ENCODE results near the gene ADCK1.

Gene ADCK1

DNA sequence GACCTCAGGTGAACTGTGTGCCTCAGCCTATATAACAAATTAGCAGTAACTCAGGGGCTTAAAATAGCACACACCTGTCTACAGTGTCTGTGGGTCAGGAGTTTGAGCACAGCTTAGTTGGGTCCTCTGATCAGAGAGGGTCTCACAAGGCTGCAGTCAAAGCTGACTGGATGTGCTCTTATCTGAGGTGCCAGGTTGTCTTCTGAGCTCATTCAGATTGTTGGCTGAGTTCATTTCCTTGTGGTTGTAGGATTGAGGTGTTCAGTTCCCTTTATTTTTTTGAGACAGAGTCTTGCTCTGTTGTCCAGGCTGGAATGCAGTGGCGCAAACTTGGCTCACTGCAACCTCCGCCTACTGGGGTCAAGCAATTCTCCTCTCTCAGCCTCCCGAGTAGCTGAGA is 164.7 kb downstream of the ADCK1 start:
- H3K27ac ChIP-seq (ENCODE audit: poor library complexity, severe bottlenecking), result no peak overlapping the region
- TF ChIP-seq, protein P1, sequence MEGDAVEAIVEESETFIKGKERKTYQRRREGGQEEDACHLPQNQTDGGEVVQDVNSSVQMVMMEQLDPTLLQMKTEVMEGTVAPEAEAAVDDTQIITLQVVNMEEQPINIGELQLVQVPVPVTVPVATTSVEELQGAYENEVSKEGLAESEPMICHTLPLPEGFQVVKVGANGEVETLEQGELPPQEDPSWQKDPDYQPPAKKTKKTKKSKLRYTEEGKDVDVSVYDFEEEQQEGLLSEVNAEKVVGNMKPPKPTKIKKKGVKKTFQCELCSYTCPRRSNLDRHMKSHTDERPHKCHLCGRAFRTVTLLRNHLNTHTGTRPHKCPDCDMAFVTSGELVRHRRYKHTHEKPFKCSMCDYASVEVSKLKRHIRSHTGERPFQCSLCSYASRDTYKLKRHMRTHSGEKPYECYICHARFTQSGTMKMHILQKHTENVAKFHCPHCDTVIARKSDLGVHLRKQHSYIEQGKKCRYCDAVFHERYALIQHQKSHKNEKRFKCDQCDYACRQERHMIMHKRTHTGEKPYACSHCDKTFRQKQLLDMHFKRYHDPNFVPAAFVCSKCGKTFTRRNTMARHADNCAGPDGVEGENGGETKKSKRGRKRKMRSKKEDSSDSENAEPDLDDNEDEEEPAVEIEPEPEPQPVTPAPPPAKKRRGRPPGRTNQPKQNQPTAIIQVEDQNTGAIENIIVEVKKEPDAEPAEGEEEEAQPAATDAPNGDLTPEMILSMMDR (IDR thresholded peaks at IDR 0.05; ENCODE audit: poor library complexity, severe bottlenecking), result no peak
- peaks cover 5% of the 10 kb centered on the region for H3K27me3 ChIP-seq (ENCODE audit: insufficient read depth, poor library complexity, severe bottlenecking)
- H3K4me1 ChIP-seq (ENCODE audit: insufficient read depth, poor library complexity, severe bottlenecking), result peaks cover 3% of the 10 kb centered on the region
- ATAC-seq (ENCODE audit: low read depth) (no peak), DNase-seq (ENCODE audit: low spot score) (no peak)
- H3K4me3 ChIP-seq (ENCODE audit: severe bottlenecking), result no peak overlapping the region
- H3K36me3 ChIP-seq (ENCODE audit: low read depth), result no peaks in the 10 kb centered on the region
- H3K9me3 ChIP-seq (ENCODE audit: severe bottlenecking), result no peaks in the 10 kb centered on the region

DNA sequence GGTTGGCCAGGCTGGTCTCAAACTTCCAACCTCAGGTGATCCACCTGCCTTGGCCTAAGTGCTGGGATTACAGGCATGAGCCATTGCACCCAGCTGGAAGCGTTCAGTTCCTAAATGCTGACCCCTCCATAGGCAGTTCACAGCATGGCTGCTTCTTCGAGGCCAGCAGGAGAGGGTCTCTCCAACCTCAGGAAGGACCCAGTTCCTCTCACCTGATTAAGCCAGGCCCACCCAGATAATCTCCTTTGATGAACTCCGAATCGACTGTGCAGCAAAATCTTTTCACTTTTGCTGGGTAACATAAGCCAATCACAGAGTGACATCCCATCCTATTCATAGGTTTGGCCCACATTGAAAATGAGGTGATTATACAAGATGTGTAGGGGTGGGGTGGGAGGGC is 165.1 kb downstream of the ADCK1 start:
- no peak overlapping the region for H3K4me3 ChIP-seq (ENCODE audit: severe bottlenecking)
- TF ChIP-seq, protein P1 (IDR thresholded peaks at IDR 0.05; ENCODE audit: poor library complexity, severe bottlenecking), result no peak
- ATAC-seq (ENCODE audit: low read depth), result no peak

DNA sequence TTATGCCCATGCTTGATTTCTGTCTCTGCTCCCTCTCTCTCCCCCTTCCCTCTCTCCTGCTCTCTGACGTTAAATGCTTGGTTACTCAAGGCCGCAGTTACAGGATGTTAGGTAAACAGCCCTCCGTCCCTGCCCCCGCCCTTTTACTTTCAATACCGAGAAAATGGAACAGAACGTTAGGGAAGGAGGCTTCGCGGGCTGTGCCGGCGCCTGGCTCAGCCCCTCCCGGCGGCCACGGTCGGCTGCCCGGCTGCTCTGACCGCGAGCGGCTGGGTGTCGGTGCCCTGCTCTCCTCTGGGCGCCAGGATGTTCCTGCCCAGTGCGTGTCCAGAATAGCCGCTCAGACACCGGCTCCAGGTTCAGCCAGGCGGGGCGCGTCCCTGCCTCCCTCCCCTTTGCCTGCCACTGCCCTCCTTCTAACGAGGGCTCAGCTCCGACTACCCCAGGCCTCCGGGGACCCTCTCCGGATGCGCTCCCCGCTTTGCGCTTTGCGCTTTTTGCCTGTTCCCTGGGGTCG is 166.1 kb downstream of the ADCK1 start:
- Histone ChIP-seq H3K4me1 (ENCODE audit: insufficient read depth, poor library complexity, severe bottlenecking) (peaks cover 3% of the 10 kb centered on the region), H3K36me3 (ENCODE audit: low read depth) (no peaks in the 10 kb centered on the region), H3K9me3 (ENCODE audit: severe bottlenecking) (no peaks in the 10 kb centered on the region), H3K4me3 (ENCODE audit: severe bottlenecking) (peak overlapping the region; percentile 20), H3K27ac (ENCODE audit: poor library complexity, severe bottlenecking) (no peak overlapping the region), H3K27me3 (ENCODE audit: insufficient read depth, poor library complexity, severe bottlenecking) (peaks cover 5% of the 10 kb centered on the region)
- TF ChIP-seq, protein P1 (IDR thresholded peaks at IDR 0.05; ENCODE audit: poor library complexity, severe bottlenecking), result no peak
- no peak for DNase-seq (ENCODE audit: low spot score)
- ATAC-seq (ENCODE audit: low read depth), result peak; percentile 83

More for the DNA sequence above, 165.1 kb downstream of the ADCK1 start:
- Histone ChIP-seq H3K36me3 (ENCODE audit: low read depth) (no peaks in the 10 kb centered on the region), H3K4me1 (ENCODE audit: insufficient read depth, poor library complexity, severe bottlenecking) (peaks cover 3% of the 10 kb centered on the region), H3K27me3 (ENCODE audit: insufficient read depth, poor library complexity, severe bottlenecking) (peaks cover 5% of the 10 kb centered on the region), H3K9me3 (ENCODE audit: severe bottlenecking) (no peaks in the 10 kb centered on the region), H3K27ac (ENCODE audit: poor library complexity, severe bottlenecking) (no peak overlapping the region)
- no peak for DNase-seq (ENCODE audit: low spot score)

DNA sequence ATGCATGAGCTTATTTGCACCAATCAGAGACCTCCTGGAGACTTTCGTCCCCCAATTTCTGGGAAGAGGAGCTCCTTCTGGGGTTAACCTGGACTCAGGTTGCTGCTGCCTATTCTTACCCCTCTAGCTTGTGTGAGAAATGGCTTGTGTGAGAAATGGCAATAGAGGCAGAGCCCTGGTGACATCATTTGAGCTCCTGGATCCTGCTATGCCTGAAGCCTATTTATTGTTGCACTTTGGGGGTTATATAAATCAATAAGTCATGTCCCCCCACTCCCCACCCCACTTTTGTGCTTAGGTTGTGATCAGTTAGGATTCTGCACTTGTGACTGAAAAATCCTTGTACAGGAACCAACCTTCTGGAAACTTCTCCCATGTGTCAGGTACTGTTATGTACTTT is 167.2 kb downstream of the ADCK1 start:
- Histone ChIP-seq H3K27ac (ENCODE audit: poor library complexity, severe bottlenecking) (no peak overlapping the region), H3K4me3 (ENCODE audit: severe bottlenecking) (no peak overlapping the region), H3K36me3 (ENCODE audit: low read depth) (no peaks in the 10 kb centered on the region), H3K9me3 (ENCODE audit: severe bottlenecking) (no peaks in the 10 kb centered on the region), H3K4me1 (ENCODE audit: insufficient read depth, poor library complexity, severe bottlenecking) (peaks cover 3% of the 10 kb centered on the region), H3K27me3 (ENCODE audit: insufficient read depth, poor library complexity, severe bottlenecking) (peaks cover 5% of the 10 kb centered on the region)
- no peak for ATAC-seq (ENCODE audit: low read depth)
- TF ChIP-seq, protein P1 (IDR thresholded peaks at IDR 0.05; ENCODE audit: poor library complexity, severe bottlenecking), result no peak
- no peak for DNase-seq (ENCODE audit: low spot score)

DNA sequence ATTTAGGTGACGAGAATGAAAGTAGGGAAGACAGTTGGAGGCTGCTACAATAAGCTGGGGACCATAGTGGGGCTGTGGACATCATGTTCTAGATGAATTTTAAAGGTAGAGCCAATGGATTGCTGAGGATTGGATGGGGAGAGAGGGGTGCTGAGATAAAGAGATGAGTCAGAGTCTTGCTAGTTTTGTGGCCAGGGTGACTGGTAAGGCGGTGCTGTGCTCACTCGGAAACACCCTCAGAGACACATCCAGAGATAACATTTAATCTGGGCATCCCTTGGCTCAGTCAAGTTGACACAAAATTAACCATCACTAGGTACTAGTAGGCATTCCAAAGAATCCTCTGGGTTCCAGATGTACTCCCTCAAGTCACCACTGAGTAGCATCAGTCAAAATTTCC is 170.7 kb downstream of the ADCK1 start:
- Histone ChIP-seq H3K4me1 (ENCODE audit: insufficient read depth, poor library complexity, severe bottlenecking) (peaks cover under 1% of the 10 kb centered on the region), H3K36me3 (ENCODE audit: low read depth) (no peaks in the 10 kb centered on the region), H3K4me3 (ENCODE audit: severe bottlenecking) (no peak overlapping the region), H3K9me3 (ENCODE audit: severe bottlenecking) (no peaks in the 10 kb centered on the region), H3K27ac (ENCODE audit: poor library complexity, severe bottlenecking) (no peak overlapping the region), H3K27me3 (ENCODE audit: insufficient read depth, poor library complexity, severe bottlenecking) (peaks cover 5% of the 10 kb centered on the region)
- DNase-seq (ENCODE audit: low spot score), result no peak
- no peak for ATAC-seq (ENCODE audit: low read depth)
- TF ChIP-seq, protein P1 (IDR thresholded peaks at IDR 0.05; ENCODE audit: poor library complexity, severe bottlenecking), result no peak
